ENCODE measurements around the gene DNAJC12. TPM values are rescaled to one million over a fixed set of nuclear protein-coding genes. Genes with fewer than 3 reads are reported as not detected.

The DNAJC12 gene
- total and polyA plus RNA-seq, 2 of the 8 experiments (the other 6 are each of a cell fraction or from before 2014, with no cell fraction given), result 0.86 to 4.2 TPM

- no peak for TF ChIP-seq CBX5 (IDR thresholded peaks at IDR 0.05; ENCODE audit: low read depth, low read length)
- TF ChIP-seq POLR2AphosphoS5 (IDR thresholded peaks at IDR 0.05; ENCODE audit: low read depth, low read length), result no peak
- TF ChIP-seq USF2 (IDR thresholded peaks at IDR 0.05; ENCODE audit: low read length), result no peak
- no peak for TF ChIP-seq SIRT6 (IDR thresholded peaks at IDR 0.05; ENCODE audit: low read length)
These were observed 3.6 kb downstream of the DNAJC12 start (continued) for GRCh38 chr10:67834375-67834774.
